Retinal pigment epithelial cell (primary cell): Measurements from ENCODE around the gene HOXD11.

Experiments used
- DNase-seq: peaks from one replicate; pipeline ENCODE4 v3.0.0-alpha.2; 2010; ENCODE audit warnings: low read depth
- H3K4me3 ChIP-seq: 2 replicates; pipeline ENCODE4 v1.5.1; 2011; ENCODE audit warnings: mild to moderate bottlenecking, low read length, control low read depth, moderate library complexity
- TF ChIP-seq, protein P1 (sequence below): conservative IDR thresholded peaks from 2 replicates; pipeline ENCODE4 v1.5.1; 2011; ENCODE audit warnings: low read depth, low read length, control low read depth, inconsistent platforms

HOXD11 gene

DNA sequence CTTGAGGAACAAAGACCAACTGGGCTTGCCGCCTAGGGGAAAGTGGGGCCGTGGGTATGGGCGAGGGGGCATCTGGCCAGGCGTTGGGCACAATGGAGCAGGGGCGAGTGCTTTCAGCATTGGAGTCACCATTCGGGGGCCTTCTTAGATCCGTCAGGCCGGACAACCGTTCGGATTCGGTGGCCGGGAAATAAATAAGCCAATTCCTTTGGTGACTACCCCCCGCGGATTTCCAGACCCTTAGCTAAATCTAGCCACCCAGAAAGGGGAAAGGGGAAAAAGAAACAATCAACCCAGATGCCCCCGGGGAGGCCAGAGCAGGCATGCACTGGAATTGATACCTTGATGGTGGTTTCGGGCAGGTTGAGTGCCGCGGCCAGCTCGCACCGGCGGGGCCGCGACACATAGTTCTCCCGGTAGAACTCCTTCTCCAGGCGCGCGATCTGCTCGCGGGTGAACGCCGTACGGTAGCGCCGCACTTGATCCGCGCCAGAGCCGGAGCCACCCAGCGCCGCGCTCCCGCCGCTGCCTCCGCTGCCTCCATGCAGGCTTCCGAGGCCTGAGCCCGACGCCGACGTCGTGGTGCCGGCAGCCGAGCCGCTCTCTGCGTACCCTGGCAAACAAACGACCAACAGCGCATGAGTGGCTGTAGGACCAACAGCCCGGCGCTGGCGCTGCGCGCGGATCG lies 25.1 kb upstream of the HOXD11 start:
- H3K4me3 ChIP-seq, result no peak overlapping the region
- no peak for DNase-seq
- TF ChIP-seq, protein P1, sequence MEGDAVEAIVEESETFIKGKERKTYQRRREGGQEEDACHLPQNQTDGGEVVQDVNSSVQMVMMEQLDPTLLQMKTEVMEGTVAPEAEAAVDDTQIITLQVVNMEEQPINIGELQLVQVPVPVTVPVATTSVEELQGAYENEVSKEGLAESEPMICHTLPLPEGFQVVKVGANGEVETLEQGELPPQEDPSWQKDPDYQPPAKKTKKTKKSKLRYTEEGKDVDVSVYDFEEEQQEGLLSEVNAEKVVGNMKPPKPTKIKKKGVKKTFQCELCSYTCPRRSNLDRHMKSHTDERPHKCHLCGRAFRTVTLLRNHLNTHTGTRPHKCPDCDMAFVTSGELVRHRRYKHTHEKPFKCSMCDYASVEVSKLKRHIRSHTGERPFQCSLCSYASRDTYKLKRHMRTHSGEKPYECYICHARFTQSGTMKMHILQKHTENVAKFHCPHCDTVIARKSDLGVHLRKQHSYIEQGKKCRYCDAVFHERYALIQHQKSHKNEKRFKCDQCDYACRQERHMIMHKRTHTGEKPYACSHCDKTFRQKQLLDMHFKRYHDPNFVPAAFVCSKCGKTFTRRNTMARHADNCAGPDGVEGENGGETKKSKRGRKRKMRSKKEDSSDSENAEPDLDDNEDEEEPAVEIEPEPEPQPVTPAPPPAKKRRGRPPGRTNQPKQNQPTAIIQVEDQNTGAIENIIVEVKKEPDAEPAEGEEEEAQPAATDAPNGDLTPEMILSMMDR, result no peak

DNA sequence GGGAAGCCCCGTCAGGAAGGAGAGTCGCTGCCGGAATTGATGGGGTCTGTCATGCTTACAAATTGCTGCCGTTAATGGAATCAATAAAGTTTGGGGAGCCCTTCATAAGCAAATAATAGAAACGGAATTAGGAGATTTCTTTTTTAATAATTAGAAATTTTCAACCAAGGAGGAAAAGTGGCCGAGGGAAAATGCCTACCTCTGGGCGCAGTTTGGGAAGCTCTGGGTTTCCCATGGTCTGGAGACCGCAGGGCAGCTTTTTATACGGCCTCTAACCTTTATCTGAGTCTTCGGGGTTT lies 24.6 kb upstream of the HOXD11 start:
- TF ChIP-seq, protein P1, result no peak
- no peak for DNase-seq
- H3K4me3 ChIP-seq, result no peak overlapping the region

DNA sequence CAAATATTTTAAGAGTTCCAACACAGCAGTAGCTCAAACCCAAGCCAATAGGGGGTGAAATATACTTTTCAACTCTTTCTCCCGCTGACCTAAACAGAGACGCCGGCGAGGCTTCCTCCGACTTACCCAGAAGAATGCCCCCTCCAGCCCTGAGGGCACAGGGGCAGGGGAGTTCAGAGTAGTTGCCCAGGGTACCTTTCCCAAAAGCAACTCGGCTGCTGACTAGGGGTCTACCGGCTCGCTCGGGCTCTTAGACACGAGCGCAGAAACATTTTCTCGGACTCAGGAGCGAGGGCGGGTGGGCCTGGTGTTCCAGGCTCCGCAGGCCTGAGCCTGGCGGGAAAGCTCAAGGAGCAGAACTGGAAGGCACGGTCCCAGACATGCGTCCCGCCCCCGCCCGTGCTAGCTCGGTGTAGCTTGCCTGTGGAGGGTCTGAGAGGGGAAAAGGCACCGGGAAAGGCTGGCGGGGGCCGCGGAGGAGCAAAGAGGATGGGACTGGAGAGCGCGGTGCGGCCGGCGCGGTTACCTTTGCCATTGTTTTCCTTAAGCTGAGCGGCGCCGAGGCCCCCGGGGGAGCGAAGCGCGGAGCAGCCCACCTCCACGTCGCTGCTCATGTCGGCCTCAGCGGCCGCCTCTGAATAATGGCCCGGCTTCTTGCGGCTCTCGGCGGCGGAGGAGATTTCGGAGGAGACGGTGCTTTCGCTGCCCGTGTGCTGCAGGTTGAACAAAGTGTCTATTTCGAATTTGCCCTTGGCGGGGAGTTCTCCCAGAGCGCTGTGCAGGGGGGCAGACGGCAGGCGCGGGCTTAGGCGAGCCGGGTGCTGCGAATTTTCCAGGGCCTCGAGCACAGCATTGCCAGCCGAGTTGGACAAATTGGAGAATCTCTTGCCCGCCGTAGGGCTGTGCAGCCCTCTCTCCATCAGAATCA lies 24.0 kb upstream of the HOXD11 start:
- no peak overlapping the region for H3K4me3 ChIP-seq
- TF ChIP-seq, protein P1, result no peak
- DNase-seq, result no peak

DNA sequence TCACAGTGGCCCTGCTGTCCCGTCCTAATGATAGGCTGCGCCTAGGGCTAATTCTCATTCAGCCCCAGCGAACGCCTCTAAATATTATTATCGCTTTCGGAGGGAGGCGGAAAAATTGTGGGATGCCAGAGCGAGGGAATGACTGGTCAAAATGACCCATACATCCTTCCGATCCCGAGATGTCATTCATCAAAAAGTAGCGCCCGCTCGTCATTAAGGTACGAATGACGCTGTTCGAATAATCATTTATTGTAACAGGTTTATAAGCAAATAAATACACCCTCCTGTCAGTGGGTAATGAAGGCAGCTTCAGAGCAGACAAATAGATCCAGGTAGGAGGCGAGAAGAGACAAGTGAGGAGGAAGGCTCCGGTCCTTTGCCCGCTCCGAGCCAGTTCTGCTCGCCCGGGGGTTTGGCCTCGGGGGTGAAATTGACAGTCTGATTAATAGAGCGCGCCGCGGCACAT lies 23.3 kb upstream of the HOXD11 start, which contains the start of gene EVX2:
TSS of gene EVX2 (minus strand) at position 167 of the 466 bp plus-strand sequence. CDS start 186 bp downstream, outside the sequence.
- no peak within 1 kb of the TSS for H3K4me3 ChIP-seq
- DNase-seq, result no peak
- TF ChIP-seq, protein P1, result no peak

DNA sequence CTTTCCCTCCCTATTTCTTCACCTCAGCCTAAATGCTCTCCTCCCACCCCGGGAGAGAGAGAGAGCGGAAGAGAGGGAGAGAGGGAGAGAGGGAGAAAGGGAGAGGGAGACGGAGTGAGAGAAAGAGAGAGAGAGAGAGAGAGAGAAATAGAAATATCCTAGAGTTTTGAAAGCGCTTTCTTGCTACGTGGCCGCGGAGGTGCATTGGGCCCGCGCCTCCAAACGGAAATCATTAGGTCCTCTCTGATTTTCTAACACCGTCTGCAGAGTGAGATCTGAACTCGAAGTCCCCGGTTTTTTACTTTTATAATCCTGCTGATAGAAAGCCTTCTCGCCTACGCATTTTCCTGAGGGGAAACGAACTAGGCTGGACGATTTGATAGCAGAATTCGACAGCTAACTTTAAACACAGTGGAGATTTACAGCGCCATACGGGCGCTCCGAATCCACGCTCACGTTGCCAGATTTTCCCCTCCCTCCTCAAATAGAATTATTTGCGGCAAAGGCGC lies 22.4 kb upstream of the HOXD11 start:
- H3K4me3 ChIP-seq, result no peak overlapping the region
- no peak for DNase-seq
- TF ChIP-seq, protein P1, result no peak

DNA sequence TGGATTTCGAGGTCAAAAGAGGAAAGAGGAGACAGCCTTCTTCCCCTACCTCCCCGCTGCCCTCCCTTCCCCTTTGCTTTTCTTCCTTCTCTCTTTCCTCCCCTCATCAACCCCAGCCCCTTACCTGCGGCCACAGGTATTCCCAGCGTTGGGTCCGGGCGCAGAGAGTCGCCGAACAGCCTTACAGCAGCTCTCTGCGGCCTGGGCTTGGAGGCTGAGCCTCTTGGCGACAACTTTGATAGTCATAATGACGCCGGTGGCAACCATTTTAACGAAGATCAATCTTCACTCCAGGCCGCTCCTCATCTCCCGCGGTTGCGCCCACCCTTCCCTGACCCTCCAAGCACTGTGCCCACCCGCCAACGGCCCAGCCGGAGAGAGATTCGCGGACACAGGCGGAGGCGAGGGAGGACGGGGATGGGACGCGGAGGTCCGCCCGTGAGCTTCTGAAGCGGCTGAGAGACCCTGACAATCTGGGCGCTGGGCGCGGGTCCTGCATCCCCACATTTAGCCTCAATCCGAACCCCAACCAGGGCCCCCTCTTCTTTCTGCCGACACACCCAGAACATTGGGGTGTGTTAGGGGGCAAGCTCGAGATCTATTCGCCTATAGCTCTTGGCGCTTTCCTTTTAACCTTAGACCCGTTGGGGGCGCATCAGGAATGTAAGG lies 21.8 kb upstream of the HOXD11 start:
- H3K4me3 ChIP-seq, result no peak overlapping the region
- no peak for DNase-seq
- TF ChIP-seq, protein P1, result no peak
